ENCODE data around the gene SORBS2.
A peak's percentile ranks its signal among the peaks of the same experiment; 100 is the strongest.

The SORBS2 gene

GRCh38 chr4:185787926-185788679 lies 23.9 kb downstream of the SORBS2 start:
- DNase-seq (ENCODE audit: low read depth in 1 of 2, low spot score in 1 of 2) = no peak
- TF ChIP-seq JUND (IDR thresholded peaks at IDR 0.05; ENCODE audit: low read depth) = no peak
- in situ Hi-C loops (cut with HindIII; ENCODE audit: low pct_unique_long_range_greater_than_20kb, low sequenced_read_pairs) = no loop called here

- no peak for TF ChIP-seq JUND (IDR thresholded peaks at IDR 0.05; ENCODE audit: low read depth)
- DNase-seq (ENCODE audit: low read depth in 1 of 2, low spot score in 1 of 2) = no peak
- in situ Hi-C loops (cut with HindIII; ENCODE audit: low pct_unique_long_range_greater_than_20kb, low sequenced_read_pairs) = no loop called here
Observed at GRCh38 chr4:185786422-185786821, 25.6 kb downstream of the SORBS2 start.

GRCh38 chr4:185783574-185783973 lies 28.4 kb downstream of the SORBS2 start:
- no peak for TF ChIP-seq JUND (IDR thresholded peaks at IDR 0.05; ENCODE audit: low read depth)
- in situ Hi-C loops (cut with HindIII; ENCODE audit: low pct_unique_long_range_greater_than_20kb, low sequenced_read_pairs) = no loop called here
- no peak for DNase-seq (ENCODE audit: low read depth in 1 of 2, low spot score in 1 of 2)

- no peak for DNase-seq (ENCODE audit: low read depth in 1 of 2, low spot score in 1 of 2)
- in situ Hi-C loops (cut with HindIII; ENCODE audit: low pct_unique_long_range_greater_than_20kb, low sequenced_read_pairs) = no loop called here
- no peak for TF ChIP-seq JUND (IDR thresholded peaks at IDR 0.05; ENCODE audit: low read depth)
Observed at GRCh38 chr4:185782523-185782922, 29.5 kb downstream of the SORBS2 start.

GRCh38 chr4:185781555-185782215 lies 30.3 kb downstream of the SORBS2 start:
- in situ Hi-C loops (cut with HindIII; ENCODE audit: low pct_unique_long_range_greater_than_20kb, low sequenced_read_pairs) = no loop called here
- TF ChIP-seq JUND (IDR thresholded peaks at IDR 0.05; ENCODE audit: low read depth) = no peak
- no peak for DNase-seq (ENCODE audit: low read depth in 1 of 2, low spot score in 1 of 2)

GRCh38 chr4:185780472-185780871 lies 31.5 kb downstream of the SORBS2 start:
- DNase-seq (ENCODE audit: low read depth in 1 of 2, low spot score in 1 of 2) = no peak
- in situ Hi-C loops (cut with HindIII; ENCODE audit: low pct_unique_long_range_greater_than_20kb, low sequenced_read_pairs) = no loop called here
- no peak for TF ChIP-seq JUND (IDR thresholded peaks at IDR 0.05; ENCODE audit: low read depth)

- no peak for TF ChIP-seq JUND (IDR thresholded peaks at IDR 0.05; ENCODE audit: low read depth)
- in situ Hi-C loops (cut with HindIII; ENCODE audit: low pct_unique_long_range_greater_than_20kb, low sequenced_read_pairs) = no loop called here
- DNase-seq (ENCODE audit: low read depth in 1 of 2, low spot score in 1 of 2) = no peak
Observed at GRCh38 chr4:185779517-185779916, 32.5 kb downstream of the SORBS2 start.

GRCh38 chr4:185778307-185778706 lies 33.7 kb downstream of the SORBS2 start:
- in situ Hi-C loops (cut with HindIII; ENCODE audit: low pct_unique_long_range_greater_than_20kb, low sequenced_read_pairs) = no loop called here
- TF ChIP-seq JUND (IDR thresholded peaks at IDR 0.05; ENCODE audit: low read depth) = no peak
- DNase-seq (ENCODE audit: low read depth in 1 of 2, low spot score in 1 of 2) = no peak

- no peak for DNase-seq (ENCODE audit: low read depth in 1 of 2, low spot score in 1 of 2)
- in situ Hi-C loops (cut with HindIII; ENCODE audit: low pct_unique_long_range_greater_than_20kb, low sequenced_read_pairs) = no loop called here
- no peak for TF ChIP-seq JUND (IDR thresholded peaks at IDR 0.05; ENCODE audit: low read depth)
Observed at GRCh38 chr4:185775792-185776555, 36.0 kb downstream of the SORBS2 start.

GRCh38 chr4:185774845-185775680 lies 36.9 kb downstream of the SORBS2 start:
- in situ Hi-C loops (cut with HindIII; ENCODE audit: low pct_unique_long_range_greater_than_20kb, low sequenced_read_pairs) = no loop called here
- peak in 1 of 2 experiments; percentile 16 for DNase-seq (ENCODE audit: low read depth in 1 of 2, low spot score in 1 of 2)
- no peak for TF ChIP-seq JUND (IDR thresholded peaks at IDR 0.05; ENCODE audit: low read depth)

GRCh38 chr4:185774131-185774653 lies 37.8 kb downstream of the SORBS2 start:
- no peak for DNase-seq (ENCODE audit: low read depth in 1 of 2, low spot score in 1 of 2)
- TF ChIP-seq JUND (IDR thresholded peaks at IDR 0.05; ENCODE audit: low read depth) = no peak
- in situ Hi-C loops (cut with HindIII; ENCODE audit: low pct_unique_long_range_greater_than_20kb, low sequenced_read_pairs) = no loop called here

GRCh38 chr4:185773419-185773818 lies 38.6 kb downstream of the SORBS2 start:
- TF ChIP-seq JUND (IDR thresholded peaks at IDR 0.05; ENCODE audit: low read depth) = no peak
- in situ Hi-C loops (cut with HindIII; ENCODE audit: low pct_unique_long_range_greater_than_20kb, low sequenced_read_pairs) = no loop called here
- DNase-seq (ENCODE audit: low read depth in 1 of 2, low spot score in 1 of 2) = no peak

Data from T47D (cell line).